Stimulated activated CD8-positive, alpha-beta memory T cell treated with anti-CD3 and anti-CD28 coated beads, Interleukin-4, amount 100 ng/mL, for 24 hours (primary cell): Measurements from ENCODE around the gene CCDC102A.

Experiments
- DNase-seq: peaks from one replicate; pipeline ENCODE4 v3.0.0-alpha.2; 2020; ENCODE audit warnings: low read depth

Gene CCDC102A

DNA sequence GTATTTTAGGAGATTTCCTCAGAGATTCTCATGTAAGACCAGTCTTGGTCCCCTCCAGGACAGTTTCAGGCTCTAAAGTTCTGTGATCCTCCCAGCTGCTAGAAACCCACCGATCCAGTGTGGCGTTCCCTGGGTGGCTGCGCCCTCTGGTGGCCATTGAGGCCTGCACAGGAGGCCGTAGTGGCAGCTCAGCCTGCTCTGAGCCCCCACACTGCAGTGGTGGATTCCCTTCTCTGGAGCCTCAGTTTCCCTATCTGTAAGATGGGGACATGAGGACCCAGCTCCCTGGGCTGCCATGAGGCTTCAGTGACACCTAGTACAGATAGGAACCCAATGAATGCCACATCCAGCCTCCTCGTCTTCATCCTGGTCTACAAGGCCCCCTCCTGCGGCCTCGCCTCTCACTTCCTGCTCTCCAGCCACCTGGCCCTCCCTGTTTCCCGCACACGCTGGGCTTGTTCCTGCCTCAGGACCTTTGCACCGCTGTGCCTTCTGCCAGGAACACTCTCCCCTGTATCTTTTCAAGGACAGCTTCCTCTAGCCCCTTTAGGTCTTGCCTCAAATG lies 16.5 kb downstream of the CCDC102A start:
- DNase-seq = peak; percentile 68

DNA sequence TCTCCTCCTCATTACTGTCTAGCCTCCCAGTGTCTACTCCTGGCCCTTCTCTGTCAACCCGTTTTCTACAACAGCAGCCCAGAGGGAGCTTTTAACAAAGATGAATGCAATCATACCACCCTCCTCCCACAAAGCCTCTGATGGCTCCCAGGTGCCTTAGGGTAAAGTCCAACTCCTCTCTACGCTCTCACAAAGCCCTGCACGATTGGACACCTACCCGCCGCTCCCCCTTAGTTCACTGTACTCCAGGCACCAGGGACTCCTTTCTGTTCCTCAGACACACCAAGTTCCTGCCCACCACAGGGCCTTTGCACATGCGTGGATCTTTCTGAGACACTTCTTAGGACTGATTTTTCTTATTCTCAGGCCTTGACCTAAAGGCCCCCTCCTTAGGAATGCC lies 17.4 kb downstream of the CCDC102A start:
- DNase-seq = no peak

DNA sequence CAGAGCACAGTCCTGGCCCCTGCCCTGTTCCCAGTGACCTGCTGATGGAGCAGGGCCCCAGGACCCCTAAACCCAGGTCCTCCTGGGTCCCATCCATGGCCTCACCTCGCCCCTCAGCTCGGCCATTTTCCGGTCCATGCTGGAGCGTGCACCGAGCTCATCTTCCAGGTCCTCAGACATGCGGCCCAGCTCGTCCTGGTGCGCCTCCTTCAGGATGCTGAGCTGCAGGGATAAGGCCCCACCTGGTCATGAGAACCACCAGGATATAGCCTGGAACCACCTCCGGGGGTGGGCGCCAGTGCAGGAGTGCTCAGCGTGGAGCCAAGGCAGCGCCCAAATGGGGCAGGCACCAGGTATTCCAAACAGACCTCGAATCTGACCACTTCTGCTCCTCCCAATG lies 17.9 kb downstream of the CCDC102A start:
- no peak for DNase-seq

DNA sequence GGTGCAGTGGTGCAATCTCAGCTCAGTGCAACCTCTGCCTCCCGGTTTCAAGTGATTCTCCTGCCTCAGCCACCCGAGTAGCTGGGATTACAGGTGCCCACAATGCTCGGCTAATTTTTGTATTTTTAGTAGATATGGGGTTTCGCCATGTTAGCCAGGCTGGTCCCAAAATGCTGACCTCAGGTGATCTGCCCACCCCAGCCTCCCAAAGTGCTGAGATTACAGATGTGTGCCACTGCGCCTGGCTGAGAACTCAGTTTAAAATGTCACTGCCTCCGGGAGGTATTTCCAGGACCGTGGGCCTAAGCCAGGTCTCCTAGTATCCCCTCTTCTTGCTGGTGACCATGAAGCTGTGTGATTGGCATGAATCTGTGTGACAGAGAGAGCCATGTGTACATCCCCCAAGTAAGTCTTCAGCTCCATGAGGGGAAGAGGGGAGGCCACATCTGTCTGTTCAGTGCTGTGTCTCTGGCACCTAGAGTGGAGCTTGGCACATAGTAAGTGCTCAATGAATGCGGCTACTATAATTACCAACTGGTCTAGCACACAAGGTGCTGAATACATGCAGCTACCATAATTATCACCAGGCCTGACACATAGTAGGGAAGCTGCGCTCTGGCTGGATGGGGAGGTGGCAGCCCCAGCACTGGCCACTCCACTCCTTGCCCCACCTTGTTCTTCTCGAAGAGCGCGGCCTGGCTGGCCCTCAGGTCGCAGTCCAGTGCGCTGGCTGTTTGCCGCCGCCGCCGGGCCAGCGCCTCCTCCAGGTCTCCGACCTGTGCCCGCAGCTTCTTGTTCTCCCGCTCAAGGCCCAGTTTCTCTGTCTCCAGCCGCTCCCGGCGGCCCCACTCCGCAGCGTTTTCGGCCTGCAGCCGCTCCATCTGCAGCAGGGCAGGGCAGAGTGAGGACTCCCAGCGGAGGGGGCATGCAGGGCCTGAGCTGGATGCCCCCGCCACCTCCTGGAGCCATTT lies 18.7 kb downstream of the CCDC102A start:
- no peak for DNase-seq

DNA sequence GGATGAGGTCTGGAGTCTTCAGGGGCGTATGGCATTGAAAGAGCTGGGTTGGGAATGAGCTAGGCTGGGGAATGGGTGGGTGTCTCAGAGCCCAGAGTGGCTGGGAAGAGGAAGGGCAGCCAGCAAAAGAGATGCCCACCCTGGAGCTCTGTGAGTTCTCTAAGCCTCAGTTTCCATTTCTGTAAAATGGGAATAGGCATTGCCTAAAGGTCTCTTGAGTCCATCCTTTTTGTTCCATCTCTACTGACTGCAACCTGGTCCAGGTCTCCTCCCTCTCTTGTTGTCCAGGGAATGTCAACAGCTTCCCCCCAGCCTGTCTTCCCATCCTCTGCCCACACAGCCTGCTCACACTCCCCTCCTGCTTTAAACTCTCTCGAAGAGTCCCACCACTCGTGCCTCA lies 19.6 kb downstream of the CCDC102A start:
- DNase-seq = no peak

DNA sequence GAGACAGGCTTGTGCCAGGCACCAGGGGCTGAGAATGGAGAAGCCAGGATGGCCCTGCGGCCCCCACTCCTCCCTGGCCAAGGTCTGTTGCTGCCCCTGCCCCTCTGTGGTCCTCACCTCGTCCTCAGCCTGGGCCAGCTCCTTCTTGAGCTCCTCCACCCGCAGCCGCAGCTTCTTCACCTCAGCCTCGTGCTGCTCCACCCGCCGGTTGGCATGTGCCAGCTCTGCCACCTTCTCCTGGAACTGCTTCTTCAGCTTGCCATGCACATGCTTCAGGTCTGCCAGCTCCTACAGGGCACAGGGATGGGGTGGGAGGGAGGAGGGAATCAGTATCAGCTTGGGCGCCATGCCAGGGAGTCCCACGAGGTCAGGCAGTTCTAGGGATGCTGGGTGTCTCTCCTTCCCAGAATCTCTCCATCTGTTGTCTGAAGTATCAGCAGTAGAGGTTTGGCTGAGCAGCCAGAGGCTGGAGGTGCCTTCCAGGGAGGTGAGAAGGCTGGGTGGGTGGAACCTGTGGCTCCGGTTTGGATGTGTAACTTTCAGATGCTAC lies 20.1 kb downstream of the CCDC102A start:
- DNase-seq = no peak

DNA sequence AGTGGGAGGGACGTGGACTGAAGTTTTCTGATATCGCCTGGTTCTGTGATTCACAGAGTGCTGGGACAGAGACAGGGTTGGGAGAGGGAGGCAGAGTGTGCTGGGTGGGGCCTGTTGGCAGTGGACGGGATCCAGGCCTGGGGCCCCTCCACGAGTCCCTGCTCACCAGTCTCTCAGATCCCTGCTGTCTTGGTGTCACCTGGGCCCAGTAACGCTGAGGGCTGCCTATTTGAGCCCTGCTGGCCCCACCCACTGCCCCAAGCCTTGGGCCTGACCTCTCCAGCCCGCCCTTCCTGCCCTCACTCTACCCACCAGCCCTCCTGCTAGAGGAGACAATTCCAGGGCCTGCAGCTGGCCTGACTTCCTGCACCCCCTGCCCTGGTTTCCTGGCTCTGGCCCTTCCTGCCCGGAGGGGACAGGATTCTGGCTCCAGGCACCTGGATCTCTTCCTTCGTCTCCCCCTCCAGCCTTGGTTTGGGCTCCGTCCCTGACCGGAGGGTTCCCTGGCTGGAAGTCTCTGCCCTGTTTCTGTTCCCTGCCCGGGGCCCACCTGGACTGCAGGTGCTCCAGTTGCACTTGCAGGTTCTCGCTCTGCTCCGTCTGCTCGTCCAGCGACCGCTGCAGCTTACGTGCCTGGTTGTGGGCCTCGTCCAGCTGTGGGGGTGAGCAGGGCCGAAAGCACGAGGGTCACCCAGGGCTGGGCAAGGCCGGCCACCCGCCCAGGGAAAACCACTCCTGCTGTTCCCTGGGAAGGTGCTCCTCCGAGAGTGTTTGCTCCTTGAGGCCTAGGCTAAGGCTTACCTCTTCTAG lies 21.4 kb downstream of the CCDC102A start:
- DNase-seq = no peak

DNA sequence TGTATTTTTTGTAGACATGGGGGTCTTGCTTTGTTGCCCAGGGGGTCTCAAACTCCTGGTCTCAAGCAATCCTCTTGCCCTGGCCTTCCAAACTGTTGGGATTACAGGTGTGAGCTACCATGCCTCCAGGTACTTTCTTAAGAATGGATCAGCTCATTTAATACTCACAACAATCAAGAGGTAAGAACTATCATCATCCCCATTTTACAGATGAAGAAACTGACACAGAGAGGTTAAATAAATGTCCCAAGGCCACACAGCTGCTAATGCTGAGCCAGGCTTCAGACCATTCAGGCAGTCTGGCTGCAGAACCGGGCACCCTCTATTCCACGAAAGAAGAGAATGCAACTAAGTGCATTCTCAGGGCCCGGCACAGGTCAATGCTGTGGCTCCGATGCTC lies 22.0 kb downstream of the CCDC102A start:
- no peak for DNase-seq

DNA sequence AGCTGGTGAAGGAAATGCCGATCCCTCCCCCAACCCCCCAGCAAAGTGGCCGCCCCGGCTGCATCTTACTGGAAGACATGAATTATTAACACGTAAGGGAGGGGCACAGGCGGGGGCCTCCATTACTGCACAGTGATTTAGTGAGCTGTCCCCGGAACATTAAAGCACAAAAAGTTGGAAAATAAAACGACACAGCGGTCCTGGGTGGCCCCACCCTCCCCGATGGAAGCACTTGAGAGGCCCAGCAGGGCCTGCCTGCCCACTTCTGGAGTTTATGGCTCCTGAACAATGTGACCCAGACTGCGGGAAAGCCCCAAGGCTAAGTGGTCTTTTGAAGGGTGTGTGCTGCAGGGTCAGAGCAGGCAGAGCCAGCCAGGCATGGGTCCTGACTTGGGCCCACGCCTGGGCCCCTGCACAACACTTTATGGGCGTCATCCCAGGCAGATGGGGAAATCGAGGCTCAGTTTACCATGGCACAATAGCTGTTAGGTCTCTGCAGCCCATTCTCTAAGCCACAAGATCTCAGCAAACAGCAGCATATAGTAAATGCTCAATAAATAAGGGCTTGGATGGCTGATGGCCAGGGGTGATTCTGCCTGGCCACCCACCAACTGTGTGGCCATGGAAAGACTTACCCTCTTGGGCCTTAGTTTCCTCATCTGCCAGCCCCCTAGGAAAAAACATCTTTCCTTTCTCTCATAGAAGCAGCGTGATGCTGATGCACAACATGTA lies 22.8 kb downstream of the CCDC102A start:
- no peak for DNase-seq

DNA sequence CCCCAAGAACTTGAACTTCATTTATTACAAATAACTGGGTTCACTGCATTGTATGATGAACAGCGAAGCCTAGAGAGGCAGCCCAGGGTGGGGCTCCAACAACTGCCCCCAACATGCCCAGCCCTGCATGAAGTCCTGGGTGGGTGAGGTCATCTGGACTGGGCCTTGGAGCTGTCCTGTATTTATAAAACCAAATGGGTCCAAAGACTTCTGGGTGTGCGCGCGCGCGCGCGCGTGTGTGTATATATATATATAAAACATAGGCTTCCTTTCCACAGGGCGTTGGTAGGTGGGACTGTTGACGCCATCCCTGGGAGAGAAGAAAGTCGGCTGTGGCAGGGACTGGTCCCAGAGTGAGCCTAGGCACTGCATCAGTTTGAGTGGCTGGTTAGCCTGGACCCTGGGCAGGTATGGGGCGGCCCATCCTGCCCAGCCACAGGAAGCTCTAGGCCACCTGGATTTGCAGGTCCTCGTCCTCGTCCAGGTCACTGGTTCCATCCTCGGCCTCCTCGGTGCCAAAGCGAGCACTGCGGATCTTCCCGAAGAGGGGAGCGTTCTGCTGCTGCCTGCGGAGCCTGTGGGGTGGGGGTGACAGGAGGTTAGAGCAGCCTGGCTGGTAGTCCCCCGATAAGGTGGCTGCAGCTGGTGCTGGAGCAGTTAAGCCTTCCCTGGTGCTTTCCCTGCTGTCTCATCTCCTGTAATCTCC lies 23.9 kb downstream of the CCDC102A start:
- no peak for DNase-seq

DNA sequence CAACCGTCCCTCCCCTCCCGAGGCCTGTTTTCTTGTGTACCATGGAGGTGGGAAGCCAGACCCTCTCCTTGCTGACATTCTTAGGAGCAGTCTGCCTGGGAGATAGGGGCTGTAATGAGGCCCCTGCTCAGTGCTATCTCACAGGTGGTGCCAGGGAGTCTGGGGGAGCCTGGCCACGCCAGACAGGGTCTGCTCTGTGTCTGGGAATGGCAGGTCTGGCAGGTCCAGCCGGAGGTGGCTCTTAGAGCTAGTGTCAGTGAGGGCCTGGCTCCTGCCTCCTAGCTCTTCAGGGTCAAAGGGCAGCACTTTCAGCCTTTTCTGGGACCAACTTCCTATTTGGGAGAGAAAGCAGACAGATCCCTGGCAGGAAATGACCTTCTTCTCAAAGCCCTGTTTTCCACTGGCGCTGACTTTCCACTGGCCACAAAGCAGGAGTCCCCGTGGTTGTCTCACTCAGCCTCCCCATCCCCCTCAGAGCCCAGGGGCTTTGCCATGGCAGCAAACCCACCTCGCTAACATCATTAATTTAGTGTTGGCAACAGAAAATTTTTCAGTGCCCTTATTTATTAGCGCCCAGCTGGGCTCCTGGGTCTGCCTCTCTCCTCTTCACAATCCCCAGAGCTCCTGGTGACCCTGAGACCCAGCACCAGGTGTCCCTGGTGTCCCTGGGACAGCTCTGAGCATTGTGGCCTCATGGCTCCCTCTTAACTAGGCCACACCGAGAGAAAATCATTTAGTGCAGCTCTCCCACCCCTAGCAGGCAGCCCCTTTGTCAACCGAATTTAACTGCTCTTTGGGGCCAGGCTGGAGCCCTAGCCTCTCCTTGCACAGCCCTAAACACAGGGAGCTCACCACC lies 26.1 kb downstream of the CCDC102A start:
- DNase-seq = no peak

DNA sequence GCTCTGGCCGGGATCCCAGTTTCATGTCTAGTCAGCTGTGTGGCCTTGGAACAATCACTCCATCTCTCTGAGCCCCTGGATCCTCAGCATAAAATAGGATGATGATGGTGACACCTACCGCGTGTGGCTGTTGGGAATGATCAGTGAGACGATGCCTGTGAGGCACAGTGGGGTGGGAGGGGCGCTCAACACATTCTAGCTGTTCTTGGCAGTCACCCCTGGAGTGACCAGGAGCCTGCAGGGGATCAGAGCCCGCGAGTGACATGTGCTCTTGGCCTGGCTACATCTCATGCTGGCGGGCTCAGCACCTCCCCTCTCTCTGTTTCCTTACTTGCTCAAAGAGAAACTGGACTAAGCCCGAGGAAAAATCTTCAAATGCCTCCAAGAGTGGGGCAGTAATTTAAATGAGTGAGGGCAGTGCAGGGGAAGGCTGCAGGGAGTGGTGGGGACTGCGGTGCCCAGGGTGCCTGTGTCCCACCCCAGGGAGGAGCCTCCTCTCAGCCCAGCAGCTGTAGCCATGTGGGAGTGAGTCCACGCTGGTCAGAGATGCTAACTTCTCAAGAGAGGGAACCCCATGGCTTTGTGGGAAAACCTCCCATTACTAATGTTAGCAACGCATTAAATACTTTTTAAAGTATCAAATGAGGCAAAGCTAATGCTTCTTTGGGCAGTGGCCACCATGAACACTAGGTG lies 27.0 kb downstream of the CCDC102A start:
- no peak for DNase-seq

DNA sequence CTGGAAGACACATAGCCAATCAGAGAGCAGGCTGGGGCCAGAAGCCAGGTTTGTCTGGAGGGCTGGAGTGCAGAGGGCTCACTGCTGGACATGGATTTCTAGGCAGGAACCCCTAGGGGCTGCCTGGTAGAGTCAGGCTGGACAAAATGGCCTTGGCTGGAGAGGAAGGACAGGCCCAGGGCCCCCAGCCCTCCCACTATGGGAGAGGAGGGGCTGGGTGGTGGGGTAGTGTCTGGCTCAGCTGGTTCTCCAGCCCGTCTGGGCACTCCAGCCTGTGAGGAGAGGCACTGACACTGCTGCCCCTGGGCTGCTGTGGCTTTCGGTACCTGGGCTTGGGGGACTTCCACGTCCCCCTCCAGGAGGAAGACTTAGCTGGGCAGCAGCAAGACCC lies 28.3 kb downstream of the CCDC102A start:
- DNase-seq = no peak

DNA sequence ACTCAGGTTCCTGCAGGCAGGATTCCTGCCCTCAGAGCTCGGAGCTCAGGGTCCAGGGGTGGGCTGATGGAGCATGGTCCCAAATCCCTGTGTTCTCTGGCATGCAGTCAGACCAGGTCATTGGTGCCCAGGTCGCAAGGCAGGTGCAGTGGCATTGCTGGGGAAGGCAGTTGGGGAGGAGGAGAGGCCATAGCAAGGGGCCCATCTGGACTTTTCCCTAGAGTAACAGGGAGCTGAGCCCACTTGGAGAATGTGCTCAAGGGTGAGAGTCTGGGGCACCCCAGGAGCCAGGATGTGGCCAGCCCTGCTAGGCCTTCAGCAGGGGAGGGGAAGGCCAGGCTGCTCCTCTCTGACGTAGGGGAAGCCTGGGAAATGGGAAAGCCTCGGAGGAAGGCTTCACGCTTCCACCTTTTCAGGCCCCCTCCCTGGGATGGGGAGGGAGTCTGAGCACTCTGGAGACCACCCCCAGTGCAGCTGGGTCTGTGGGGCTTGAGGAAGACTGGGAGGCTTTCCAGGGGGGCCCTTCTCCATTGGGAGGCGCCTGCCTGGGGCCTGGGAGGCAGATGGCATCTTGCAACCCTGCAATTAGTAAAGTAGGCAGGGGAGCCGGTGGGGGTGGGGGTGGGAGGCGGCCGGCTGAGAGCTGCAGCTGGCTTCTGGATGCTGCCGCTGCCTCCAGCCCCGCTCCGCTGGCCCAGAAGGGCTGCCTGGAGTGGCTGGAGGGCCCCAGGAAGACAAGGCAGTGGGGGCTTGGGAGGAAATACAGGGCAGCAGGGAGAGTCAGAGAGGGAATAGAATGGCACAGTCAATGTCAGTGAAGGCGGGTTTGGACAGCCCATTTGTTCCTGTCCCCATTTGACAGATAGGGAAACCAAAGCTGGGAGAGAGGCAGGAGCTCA lies 29.0 kb downstream of the CCDC102A start:
- no peak for DNase-seq

DNA sequence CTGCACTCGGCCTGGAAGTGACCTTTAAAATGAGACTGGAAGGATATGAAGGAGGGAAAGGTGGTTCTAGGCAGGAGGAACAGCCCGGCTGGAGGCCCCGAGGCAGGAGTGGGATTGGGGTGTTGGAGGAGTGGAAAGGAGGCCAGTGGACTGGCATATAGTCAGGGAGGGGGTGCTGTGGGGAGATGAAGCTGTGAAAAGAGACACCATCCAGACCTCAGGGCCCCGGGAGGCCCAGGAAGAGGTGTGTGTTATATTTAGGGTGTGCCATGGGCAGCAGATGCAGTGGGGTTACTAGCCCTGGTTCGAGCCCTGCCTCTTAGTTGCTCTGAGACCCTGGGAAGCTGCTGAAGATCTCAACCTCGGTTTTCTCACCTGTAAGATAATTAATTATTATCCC lies 31.2 kb downstream of the CCDC102A start:
- no peak for DNase-seq

DNA sequence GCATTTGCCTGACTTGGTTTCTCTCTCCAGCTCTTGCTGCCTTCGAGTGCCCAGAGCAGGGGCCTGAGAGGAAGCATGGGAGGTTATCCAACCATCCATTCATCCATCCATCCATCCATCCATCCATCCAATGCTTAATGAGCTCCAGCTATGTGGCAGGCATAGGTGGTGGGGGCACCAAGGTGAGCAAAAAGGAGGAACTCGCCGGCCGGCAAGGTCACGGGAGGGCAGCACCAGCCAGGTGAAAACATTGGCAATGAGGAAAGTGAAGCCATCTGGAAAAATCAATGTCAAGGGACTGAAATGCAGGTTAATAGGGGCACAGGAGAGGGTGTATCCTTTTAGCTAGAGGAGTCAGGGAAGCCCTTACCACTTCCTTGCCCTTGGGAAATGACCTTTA lies 31.9 kb downstream of the CCDC102A start:
- DNase-seq = no peak

DNA sequence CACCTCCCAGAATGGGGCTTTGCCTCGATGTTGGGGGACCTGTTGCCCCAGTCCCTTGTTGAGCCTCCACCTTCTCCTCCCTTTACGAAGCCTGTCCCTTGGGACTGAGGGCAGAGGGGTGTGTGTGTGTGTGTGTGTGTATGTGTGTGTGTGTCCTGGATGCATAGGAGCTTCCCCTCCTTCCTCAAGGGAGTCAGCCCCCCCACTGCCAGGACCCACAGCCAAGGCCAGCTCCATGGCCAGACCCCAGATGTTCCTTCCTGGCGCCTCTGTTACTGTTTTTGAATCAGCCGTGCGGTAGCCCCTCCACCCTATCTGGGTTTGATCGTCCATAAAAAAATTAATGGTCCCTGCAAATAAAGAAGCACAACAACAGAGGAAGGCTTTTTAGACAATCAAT lies 32.4 kb downstream of the CCDC102A start:
- DNase-seq = no peak

DNA sequence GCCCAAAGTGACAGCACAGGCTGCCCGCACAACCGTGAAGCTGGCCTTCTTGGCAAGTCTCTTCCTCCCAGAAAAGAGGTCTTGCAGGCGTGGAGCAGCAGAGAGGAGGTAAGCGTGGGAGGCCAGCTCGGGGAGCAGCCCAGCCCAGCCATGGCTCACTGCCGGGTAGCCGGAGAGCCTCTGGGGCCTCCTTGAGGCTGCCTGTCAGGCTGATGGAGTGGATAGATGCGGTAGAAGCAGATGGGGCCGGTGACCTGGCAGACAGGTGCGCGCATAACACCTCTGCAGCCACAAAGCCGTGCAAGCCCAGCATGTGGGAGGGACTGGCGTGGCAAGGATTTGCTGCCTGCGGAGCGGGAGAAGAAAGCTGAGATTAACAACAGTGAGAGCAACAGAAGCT lies 33.0 kb downstream of the CCDC102A start:
- DNase-seq = no peak
